ENCODE measurements around the gene MEGF10. TPM values are rescaled to one million over a fixed set of nuclear protein-coding genes. Genes with fewer than 3 reads are reported as not detected.

Gene MEGF10
- total RNA-seq, 1 donor from 2014 or later, result 13.3 TPM

DNA sequence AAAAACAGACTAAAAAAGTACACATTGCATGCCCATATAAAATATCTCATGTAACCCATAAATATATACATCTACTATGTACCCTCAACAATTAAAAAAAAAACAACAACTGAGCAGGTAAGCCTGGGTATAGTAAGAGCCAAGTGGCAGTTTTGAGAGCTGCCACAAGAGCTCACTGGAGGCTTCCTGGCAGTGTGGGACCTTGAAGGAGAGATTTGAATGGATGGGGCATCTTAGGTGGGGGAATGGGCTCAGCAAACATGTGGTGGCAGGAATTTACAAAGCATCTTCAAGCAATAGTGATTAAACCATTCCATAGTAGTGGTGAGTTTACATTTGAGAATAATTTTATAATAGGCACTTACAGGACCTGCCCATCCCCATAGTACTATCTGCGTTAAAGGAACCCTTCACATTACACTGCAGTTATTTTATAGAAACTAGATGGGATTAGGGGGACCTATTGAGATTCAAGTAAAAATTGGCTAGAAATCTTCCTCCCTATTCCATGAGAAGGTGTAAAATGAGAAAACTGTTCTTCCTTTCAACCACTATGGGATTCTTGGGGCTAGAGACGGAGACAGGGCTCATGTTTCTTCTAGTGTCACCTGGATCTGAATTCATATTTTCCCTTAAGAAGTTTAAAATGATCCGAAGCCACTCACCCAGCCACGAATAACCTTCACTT is 6.9 kb downstream of the MEGF10 start:
- Mint-ChIP-seq H3K36me3 (no peaks in the 10 kb centered on the region), H3K4me1 (ENCODE audit: unreplicated experiment) (peaks cover 11% of the 10 kb centered on the region), H3K9me3 (no peaks in the 10 kb centered on the region), H3K27me3 (peaks cover 20% of the 10 kb centered on the region), H3K4me3 (no peak overlapping the region), H3K27ac (no peak overlapping the region)
- TF ChIP-seq, protein P1, sequence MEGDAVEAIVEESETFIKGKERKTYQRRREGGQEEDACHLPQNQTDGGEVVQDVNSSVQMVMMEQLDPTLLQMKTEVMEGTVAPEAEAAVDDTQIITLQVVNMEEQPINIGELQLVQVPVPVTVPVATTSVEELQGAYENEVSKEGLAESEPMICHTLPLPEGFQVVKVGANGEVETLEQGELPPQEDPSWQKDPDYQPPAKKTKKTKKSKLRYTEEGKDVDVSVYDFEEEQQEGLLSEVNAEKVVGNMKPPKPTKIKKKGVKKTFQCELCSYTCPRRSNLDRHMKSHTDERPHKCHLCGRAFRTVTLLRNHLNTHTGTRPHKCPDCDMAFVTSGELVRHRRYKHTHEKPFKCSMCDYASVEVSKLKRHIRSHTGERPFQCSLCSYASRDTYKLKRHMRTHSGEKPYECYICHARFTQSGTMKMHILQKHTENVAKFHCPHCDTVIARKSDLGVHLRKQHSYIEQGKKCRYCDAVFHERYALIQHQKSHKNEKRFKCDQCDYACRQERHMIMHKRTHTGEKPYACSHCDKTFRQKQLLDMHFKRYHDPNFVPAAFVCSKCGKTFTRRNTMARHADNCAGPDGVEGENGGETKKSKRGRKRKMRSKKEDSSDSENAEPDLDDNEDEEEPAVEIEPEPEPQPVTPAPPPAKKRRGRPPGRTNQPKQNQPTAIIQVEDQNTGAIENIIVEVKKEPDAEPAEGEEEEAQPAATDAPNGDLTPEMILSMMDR (conservative IDR thresholded peaks at IDR 0.05), result no peak
- DNase-seq (ENCODE audit: extremely low spot score, unreplicated experiment), result no peak

DNA sequence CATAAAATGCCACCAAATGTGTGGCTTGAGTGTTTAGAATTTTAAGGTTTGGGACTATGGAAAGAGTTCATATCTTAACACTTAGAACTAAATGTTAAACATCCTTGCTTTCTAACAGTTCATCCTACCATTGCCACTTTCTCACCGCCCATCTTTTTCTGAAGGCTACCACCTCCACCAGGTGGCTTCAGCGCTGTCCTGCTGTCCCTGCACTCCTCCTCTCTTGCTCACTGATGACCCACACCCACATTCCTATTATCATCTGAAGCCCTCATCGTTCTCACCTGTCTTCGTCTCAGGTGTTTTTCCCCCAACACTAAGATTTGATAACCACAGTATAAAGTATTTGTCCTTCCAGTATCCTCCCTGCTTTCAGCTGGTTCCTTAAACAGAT is 7.4 kb downstream of the MEGF10 start:
- Mint-ChIP-seq H3K4me3 (no peak overlapping the region), H3K27me3 (peaks cover 18% of the 10 kb centered on the region), H3K9me3 (no peaks in the 10 kb centered on the region), H3K4me1 (ENCODE audit: unreplicated experiment) (peaks cover 11% of the 10 kb centered on the region), H3K27ac (no peak overlapping the region), H3K36me3 (no peaks in the 10 kb centered on the region)
- TF ChIP-seq, protein P1 (conservative IDR thresholded peaks at IDR 0.05), result no peak
- DNase-seq (ENCODE audit: extremely low spot score, unreplicated experiment), result no peak

DNA sequence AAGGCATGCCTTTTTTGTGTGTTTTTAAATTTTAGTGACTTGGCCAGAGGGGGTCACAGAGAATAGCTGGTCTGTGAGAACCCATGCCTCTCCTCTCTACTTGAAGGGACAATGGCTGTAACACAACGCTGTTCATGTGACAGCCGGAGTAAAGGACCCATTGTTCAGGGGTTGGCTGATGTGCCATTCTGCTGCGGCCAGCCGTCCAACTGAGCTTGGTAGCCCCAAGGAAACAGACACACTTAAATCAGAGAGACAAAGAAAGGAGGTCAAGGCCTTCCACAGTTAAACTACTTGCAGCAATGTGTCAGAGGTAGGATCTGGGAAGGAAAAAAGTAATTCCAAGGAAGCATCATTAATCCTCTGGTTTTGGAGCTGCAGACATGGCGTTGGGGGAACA is 8.1 kb downstream of the MEGF10 start:
- TF ChIP-seq, protein P1 (conservative IDR thresholded peaks at IDR 0.05), result no peak
- peaks cover 11% of the 10 kb centered on the region for H3K27me3 Mint-ChIP-seq
- H3K36me3 Mint-ChIP-seq, result no peaks in the 10 kb centered on the region
- H3K27ac Mint-ChIP-seq, result no peak overlapping the region
- DNase-seq (ENCODE audit: extremely low spot score, unreplicated experiment), result no peak
- no peak overlapping the region for H3K4me3 Mint-ChIP-seq
- H3K9me3 Mint-ChIP-seq, result no peaks in the 10 kb centered on the region
- peaks cover 11% of the 10 kb centered on the region for H3K4me1 Mint-ChIP-seq (ENCODE audit: unreplicated experiment)

DNA sequence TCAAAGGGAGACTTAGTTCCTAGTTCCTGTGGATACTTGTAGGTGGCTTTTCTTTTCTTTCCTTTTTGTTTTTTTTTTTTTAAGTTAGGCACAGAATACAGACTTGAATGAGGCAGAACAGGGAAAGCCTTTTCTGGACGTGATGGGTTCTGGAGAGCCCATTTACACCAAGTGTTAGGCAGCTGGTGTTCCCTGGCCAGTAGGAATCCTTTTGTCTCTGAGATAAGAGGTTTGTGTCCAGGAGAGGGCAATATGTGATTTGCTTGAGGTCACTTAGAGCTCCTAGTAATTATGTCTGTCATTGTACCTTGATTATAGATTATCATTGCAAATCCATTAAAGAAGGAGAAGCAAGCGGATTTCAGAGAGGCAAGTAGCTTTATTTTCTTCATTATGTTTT is 9.1 kb downstream of the MEGF10 start:
- H3K27ac Mint-ChIP-seq, result no peak overlapping the region

DNA sequence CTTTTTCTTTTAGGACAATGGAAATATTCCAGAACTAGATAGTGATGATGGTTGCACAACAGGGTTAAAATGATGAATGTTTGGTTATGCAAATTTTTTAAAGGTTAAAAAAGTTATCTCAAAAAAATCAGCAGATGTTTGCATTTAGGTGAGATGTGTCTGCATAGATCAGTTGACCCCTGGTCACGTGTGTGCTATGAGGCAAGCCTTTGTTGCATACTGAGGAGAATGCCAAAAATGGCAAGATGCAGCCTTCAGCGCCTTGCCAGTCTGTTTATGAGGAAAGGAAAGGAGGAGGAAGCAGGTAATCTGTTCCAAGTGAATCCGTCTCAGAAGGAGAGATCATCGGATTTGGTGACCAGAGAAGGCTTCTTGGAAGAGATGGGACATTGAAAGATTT is 11.9 kb downstream of the MEGF10 start:
- TF ChIP-seq, protein P1 (conservative IDR thresholded peaks at IDR 0.05), result no peak
- H3K9me3 Mint-ChIP-seq, result no peaks in the 10 kb centered on the region

More for the DNA sequence above, 9.1 kb downstream of the MEGF10 start:
- Mint-ChIP-seq H3K9me3 (no peaks in the 10 kb centered on the region), H3K4me3 (no peak overlapping the region), H3K4me1 (ENCODE audit: unreplicated experiment) (peaks cover 11% of the 10 kb centered on the region), H3K27me3 (peaks cover 4% of the 10 kb centered on the region), H3K36me3 (no peaks in the 10 kb centered on the region)
- DNase-seq (ENCODE audit: extremely low spot score, unreplicated experiment), result no peak
- TF ChIP-seq, protein P1 (conservative IDR thresholded peaks at IDR 0.05), result no peak

More for the DNA sequence above, 11.9 kb downstream of the MEGF10 start:
- Mint-ChIP-seq H3K27ac (no peak overlapping the region), H3K27me3 (no peaks in the 10 kb centered on the region), H3K4me1 (ENCODE audit: unreplicated experiment) (peaks cover 11% of the 10 kb centered on the region), H3K36me3 (no peaks in the 10 kb centered on the region), H3K4me3 (no peak overlapping the region)
- no peak for DNase-seq (ENCODE audit: extremely low spot score, unreplicated experiment)
